HFFc6 (cell line): ENCODE data around the gene MRGPRG. TPM values are rescaled to one million over a fixed set of nuclear protein-coding genes. Genes with fewer than 3 reads are reported as not detected.

Experiments used
- DNase-seq: peaks from one replicate; pipeline ENCODE4 v3.0.0-alpha.2; 2018
- H3K27ac Mint-ChIP-seq: 2 replicates; pipeline ENCODE4 v1.8.0; 2020; ENCODE audit warnings: mild to moderate bottlenecking, mixed read lengths
- H3K27me3 Mint-ChIP-seq: 2 replicates; pipeline ENCODE4 v1.8.0; 2021; ENCODE audit warnings: mild to moderate bottlenecking, moderate library complexity, mixed read lengths; ENCODE audit not compliant: insufficient read depth
- H3K36me3 Mint-ChIP-seq: 2 replicates; pipeline ENCODE4 v1.8.0; 2021; ENCODE audit warnings: low read depth, mixed read lengths
- H3K4me1 Mint-ChIP-seq: 2 replicates; pipeline ENCODE4 v1.8.0; 2020; ENCODE audit warnings: low read depth, mixed read lengths
- H3K4me3 Mint-ChIP-seq: 2 replicates; pipeline ENCODE4 v1.8.0; 2020; ENCODE audit warnings: mild to moderate bottlenecking, moderate library complexity, mixed read lengths
- H3K9me3 Mint-ChIP-seq: 2 replicates; pipeline ENCODE4 v1.8.0; 2020; ENCODE audit warnings: mild to moderate bottlenecking, mixed read lengths
- total RNA-seq, 6 experiments: library from RNA; stranded (reverse); fragmentation: NEBNext Ultra II Directional; extraction: Animal tissue kit (Norgen Biotek cat#: 25700); gene quantifications; 2 replicates in 1 of 6; 3 replicates in 5 of 6; pipeline ENCODE4 v1.2.3, GENCODE V29; 2021
- TF ChIP-seq, protein P1 (sequence below): fragments of 200-600 bp; sonication (generic); IDR thresholded peaks from 2 replicates; pipeline ENCODE4 v1.5.0; 2021; ENCODE audit warnings: antibody characterized with exemption, mild to moderate bottlenecking

Gene MRGPRG
- total RNA-seq, 6 experiments from 2014 or later, result not detected

DNA sequence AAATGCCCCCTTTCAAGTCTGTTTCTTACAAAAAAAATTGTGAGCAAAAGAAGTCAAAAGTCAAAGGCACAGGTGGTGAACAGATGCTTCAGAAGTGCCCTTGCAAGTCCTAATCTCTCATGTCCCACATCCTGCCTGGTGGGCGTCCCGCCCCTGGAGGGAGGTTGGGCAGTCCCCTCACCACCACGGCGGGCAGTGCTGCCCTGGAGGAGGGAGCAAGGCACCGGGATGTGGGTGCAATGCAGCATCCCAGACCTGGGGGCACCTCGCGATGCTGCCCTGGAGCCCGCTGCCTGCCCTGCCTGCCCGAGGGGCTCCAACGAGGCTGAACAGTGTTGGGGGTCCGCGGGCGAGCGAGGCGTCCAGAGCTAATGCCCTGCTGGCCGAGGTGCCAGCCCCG lies 15.9 kb downstream of the MRGPRG start:
- DNase-seq, result no peak
- Mint-ChIP-seq H3K27me3 (peaks cover 34% of the 10 kb centered on the region), H3K36me3 (no peaks in the 10 kb centered on the region), H3K4me3 (no peak overlapping the region), H3K9me3 (no peaks in the 10 kb centered on the region), H3K4me1 (no peaks in the 10 kb centered on the region), H3K27ac (no peak overlapping the region)
- TF ChIP-seq, protein P1, sequence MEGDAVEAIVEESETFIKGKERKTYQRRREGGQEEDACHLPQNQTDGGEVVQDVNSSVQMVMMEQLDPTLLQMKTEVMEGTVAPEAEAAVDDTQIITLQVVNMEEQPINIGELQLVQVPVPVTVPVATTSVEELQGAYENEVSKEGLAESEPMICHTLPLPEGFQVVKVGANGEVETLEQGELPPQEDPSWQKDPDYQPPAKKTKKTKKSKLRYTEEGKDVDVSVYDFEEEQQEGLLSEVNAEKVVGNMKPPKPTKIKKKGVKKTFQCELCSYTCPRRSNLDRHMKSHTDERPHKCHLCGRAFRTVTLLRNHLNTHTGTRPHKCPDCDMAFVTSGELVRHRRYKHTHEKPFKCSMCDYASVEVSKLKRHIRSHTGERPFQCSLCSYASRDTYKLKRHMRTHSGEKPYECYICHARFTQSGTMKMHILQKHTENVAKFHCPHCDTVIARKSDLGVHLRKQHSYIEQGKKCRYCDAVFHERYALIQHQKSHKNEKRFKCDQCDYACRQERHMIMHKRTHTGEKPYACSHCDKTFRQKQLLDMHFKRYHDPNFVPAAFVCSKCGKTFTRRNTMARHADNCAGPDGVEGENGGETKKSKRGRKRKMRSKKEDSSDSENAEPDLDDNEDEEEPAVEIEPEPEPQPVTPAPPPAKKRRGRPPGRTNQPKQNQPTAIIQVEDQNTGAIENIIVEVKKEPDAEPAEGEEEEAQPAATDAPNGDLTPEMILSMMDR, result no peak

DNA sequence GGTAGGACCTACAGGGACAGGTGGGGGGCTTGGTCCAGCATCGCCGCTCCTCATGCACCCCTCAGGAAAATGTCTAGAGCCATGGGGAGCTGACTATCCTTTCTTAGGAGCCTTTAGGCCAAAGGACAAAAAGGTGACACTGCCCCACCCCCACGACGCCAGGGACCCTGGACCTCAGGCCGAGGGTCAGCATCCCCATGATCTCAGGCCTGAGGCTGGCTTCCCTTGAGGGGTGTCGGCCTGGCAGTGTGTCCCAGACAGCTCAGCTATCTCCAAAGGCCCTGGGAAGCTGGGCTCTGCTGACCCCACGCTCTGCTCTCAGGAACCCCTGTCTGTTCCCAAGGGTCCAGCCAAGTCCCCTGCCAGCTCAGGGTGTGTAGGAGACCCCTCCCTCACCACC lies 16.3 kb downstream of the MRGPRG start:
- Mint-ChIP-seq H3K36me3 (no peaks in the 10 kb centered on the region), H3K4me1 (no peaks in the 10 kb centered on the region), H3K27ac (no peak overlapping the region), H3K27me3 (peaks cover 32% of the 10 kb centered on the region), H3K4me3 (no peak overlapping the region), H3K9me3 (no peaks in the 10 kb centered on the region)
- TF ChIP-seq, protein P1, result no peak
- no peak for DNase-seq

DNA sequence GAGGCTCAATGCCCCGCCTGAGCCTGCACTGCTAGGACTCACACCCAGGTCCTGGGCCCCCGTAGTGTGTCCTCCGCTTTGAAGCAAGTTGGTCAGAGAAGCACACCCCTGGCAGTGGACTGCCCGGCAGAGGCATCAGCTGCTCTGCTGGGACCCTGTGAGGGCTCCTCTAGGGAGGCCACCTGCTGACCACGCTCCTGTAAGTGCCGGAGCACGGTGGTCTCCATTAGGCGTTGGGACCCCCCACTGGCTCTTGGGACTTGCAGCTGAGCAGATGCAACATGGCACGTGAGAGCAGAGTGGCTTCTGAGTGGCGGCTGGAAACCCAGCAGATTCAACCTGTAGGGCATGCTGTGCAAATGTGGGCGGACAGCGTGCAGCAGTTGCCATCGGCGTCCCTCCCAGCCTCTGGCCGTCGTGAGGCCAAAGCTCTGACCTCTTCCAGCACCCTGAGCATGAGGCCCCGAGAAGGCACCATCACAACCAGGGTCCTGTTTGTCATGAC lies 16.9 kb downstream of the MRGPRG start:
- no peak overlapping the region for H3K27ac Mint-ChIP-seq

DNA sequence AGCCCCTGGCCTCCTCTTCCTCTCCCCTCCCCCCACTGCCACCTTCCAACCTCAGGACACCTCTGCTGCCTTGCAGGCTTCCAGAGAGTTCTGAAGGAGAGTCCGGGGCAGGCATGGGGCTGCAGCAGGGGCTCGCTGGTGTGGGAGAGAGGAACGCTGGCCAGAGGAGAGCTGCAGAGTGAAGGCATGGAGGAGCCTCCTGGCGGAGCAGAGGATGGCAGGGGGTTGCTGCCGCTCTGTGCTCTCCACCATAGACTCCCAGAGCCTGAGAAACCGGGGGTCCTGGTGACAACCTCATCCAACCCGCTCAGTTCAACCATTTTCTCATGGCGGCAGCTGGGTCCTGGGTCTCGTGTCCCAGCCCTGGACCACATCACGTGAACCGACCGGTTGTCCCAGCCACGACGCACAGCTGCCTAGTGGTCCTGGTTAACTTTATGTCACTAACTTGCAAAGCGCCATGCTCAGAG lies 17.5 kb downstream of the MRGPRG start:
- Mint-ChIP-seq H3K36me3 (no peaks in the 10 kb centered on the region), H3K4me3 (no peak overlapping the region), H3K4me1 (no peaks in the 10 kb centered on the region), H3K27ac (no peak overlapping the region), H3K27me3 (peaks cover 34% of the 10 kb centered on the region), H3K9me3 (no peaks in the 10 kb centered on the region)
- no peak for DNase-seq
- TF ChIP-seq, protein P1, result no peak

More for the DNA sequence above, 16.9 kb downstream of the MRGPRG start:
- Mint-ChIP-seq H3K36me3 (no peaks in the 10 kb centered on the region), H3K4me1 (no peaks in the 10 kb centered on the region), H3K4me3 (no peak overlapping the region), H3K27me3 (peaks cover 32% of the 10 kb centered on the region), H3K9me3 (no peaks in the 10 kb centered on the region)
- no peak for DNase-seq
- TF ChIP-seq, protein P1, result no peak

DNA sequence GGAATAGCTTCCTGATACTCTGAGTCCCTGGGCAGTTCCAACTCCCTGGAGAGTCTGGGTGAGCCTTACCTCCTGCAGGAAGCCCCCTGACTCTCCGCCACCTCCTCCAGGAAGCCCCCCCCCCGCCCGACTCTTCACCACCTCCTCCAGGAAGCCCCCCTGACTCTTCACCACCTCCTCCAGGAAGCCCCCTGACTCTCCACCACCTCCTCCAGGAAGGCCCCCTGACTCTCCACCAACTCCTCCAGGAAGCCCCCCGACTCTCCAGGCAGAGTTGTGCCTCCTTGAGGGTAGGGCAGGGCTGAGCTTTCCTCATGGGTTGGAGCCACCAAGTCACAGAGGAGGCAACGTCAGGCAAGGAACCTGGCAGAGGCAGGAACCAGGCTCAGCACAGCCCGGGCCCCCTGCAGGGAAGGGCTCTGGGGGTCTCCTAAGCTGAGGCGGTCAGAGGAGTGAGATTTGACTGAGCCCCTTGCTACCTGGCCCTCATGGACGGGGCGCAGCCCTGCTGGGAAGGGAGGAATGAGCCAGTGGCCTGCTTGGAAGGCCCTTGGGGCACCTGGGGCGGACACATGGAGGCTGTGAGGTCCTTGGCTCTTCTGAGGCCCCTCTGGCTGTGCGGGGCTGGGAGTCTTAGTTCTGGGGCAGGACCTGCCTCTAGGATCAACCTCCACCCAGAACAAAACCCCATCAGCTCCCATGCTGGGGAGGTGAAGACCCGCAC lies 18.1 kb downstream of the MRGPRG start:
- H3K27ac Mint-ChIP-seq, result no peak overlapping the region
- H3K4me1 Mint-ChIP-seq, result no peaks in the 10 kb centered on the region
- no peak for DNase-seq
- H3K4me3 Mint-ChIP-seq, result no peak overlapping the region
- no peaks in the 10 kb centered on the region for H3K36me3 Mint-ChIP-seq
- H3K9me3 Mint-ChIP-seq, result no peaks in the 10 kb centered on the region
- H3K27me3 Mint-ChIP-seq, result peaks cover 34% of the 10 kb centered on the region
- TF ChIP-seq, protein P1, result no peak
